Forelimb muscle (tissue), 1 donor: Measurements from ENCODE around the gene MRGPRF. TPM values are rescaled to one million over a fixed set of nuclear protein-coding genes. Genes with fewer than 3 reads are reported as not detected.
"Not testable (repeated sequence)": the region's sequence is repeated elsewhere in the genome, so short reads cannot be mapped to it uniquely, and the experiment has no call there.

Source experiments
- DNase-seq: peaks from one replicate; pipeline ENCODE4 v3.0.0-alpha.2; 2013; ENCODE audit warnings: low read depth
- polyA plus RNA-seq: library from polyadenylated mRNA; unstranded; fragments of 120-200 nt; gene quantifications from one replicate; pipeline ENCODE4 v1.2.1, GENCODE V29; 2013; ENCODE audit not compliant: insufficient read length

MRGPRF gene
- polyA plus RNA-seq, 1 donor: 18.3 TPM

GRCh38 chr11:69002570-69003231, 10.3 kb downstream of the MRGPRF start:
- no peak for DNase-seq

- DNase-seq: no peak
Observed at GRCh38 chr11:69002110-69002569, 10.9 kb downstream of the MRGPRF start.

- DNase-seq: no peak
Observed at GRCh38 chr11:69001243-69002081, 11.6 kb downstream of the MRGPRF start.

- no peak for DNase-seq
Observed at GRCh38 chr11:69000831-69001242, 12.2 kb downstream of the MRGPRF start.

- no peak for DNase-seq
Observed at GRCh38 chr11:69000391-69000790, 12.7 kb downstream of the MRGPRF start.

GRCh38 chr11:68999748-69000355, 13.2 kb downstream of the MRGPRF start:
- not testable (repeated sequence) for DNase-seq

- no peak for DNase-seq
Observed at GRCh38 chr11:68999093-68999747, 13.8 kb downstream of the MRGPRF start.

- DNase-seq: no peak
Observed at GRCh38 chr11:68998390-68998911, 14.6 kb downstream of the MRGPRF start.

- no peak for DNase-seq
Observed at GRCh38 chr11:68997995-68998348, 15.1 kb downstream of the MRGPRF start.

GRCh38 chr11:68997124-68997994, 15.7 kb downstream of the MRGPRF start:
- no peak for DNase-seq

GRCh38 chr11:68996376-68997123, 16.5 kb downstream of the MRGPRF start:
- DNase-seq: no peak

- DNase-seq: no peak
Observed at GRCh38 chr11:68994894-68995285, 18.2 kb downstream of the MRGPRF start.

GRCh38 chr11:68994161-68994893, 18.7 kb downstream of the MRGPRF start:
- DNase-seq: no peak

GRCh38 chr11:68993546-68993945, 19.5 kb downstream of the MRGPRF start:
- DNase-seq: no peak

- DNase-seq: no peak
Observed at GRCh38 chr11:68992743-68993255, 20.2 kb downstream of the MRGPRF start.

- no peak for DNase-seq
Observed at GRCh38 chr11:68990995-68991780, 21.9 kb downstream of the MRGPRF start.

- DNase-seq: no peak
Observed at GRCh38 chr11:68989936-68990606, 23.0 kb downstream of the MRGPRF start.

- DNase-seq: no peak
Observed at GRCh38 chr11:68988491-68988890, 24.6 kb downstream of the MRGPRF start.
